Measurements from ENCODE around the gene PATE3.

GRCh38 chr11:125762445-125762844 lies 25.5 kb upstream of the PATE3 start:
- TF ChIP-seq, protein P1, sequence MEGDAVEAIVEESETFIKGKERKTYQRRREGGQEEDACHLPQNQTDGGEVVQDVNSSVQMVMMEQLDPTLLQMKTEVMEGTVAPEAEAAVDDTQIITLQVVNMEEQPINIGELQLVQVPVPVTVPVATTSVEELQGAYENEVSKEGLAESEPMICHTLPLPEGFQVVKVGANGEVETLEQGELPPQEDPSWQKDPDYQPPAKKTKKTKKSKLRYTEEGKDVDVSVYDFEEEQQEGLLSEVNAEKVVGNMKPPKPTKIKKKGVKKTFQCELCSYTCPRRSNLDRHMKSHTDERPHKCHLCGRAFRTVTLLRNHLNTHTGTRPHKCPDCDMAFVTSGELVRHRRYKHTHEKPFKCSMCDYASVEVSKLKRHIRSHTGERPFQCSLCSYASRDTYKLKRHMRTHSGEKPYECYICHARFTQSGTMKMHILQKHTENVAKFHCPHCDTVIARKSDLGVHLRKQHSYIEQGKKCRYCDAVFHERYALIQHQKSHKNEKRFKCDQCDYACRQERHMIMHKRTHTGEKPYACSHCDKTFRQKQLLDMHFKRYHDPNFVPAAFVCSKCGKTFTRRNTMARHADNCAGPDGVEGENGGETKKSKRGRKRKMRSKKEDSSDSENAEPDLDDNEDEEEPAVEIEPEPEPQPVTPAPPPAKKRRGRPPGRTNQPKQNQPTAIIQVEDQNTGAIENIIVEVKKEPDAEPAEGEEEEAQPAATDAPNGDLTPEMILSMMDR (conservative IDR thresholded peaks at IDR 0.05 in 1 of 2, IDR thresholded peaks at IDR 0.05 in 1 of 2; ENCODE audit: low read depth in 1 of 2, low read length in 2 of 2): no peak
- no peak for TF ChIP-seq EZH2 (IDR thresholded peaks at IDR 0.05; ENCODE audit: low read length, missing control alignments)

Data from fibroblast of lung (primary cell).